Esophagus squamous epithelium (tissue), 5 donors: ENCODE measurements around the gene CTSS. TPM values are rescaled to one million over a fixed set of nuclear protein-coding genes. Genes with fewer than 3 reads are reported as not detected.
A peak's percentile ranks its signal among the peaks of the same experiment; 100 is the strongest.

Experiments used
- DNase-seq: peaks from one replicate; lab custom pipeline; 2025; lab: John Stamatoyannopoulos, UW
- H3K27ac ChIP-seq, 4 donors: fragments of 200-600 bp; sonication (generic); one replicate each; pipeline ENCODE4 v1.5.1; 2016 to 2019; ENCODE audit warnings: mild to moderate bottlenecking in 1 of 4
- H3K27me3 ChIP-seq, 4 donors: fragments of 200-600 bp; sonication (generic); 1 replicate in 3 of 4; 2 replicates in 1 of 4; pipeline versions ENCODE4 v1.5.1 to v1.6.0; 2017 to 2021; ENCODE audit warnings: antibody characterized with exemption in 1 of 4
- H3K36me3 ChIP-seq, 3 donors: fragments of 200-600 bp; sonication (generic); one replicate each; pipeline ENCODE4 v1.5.1; 2016 to 2019
- H3K4me1 ChIP-seq, 3 donors: fragments of 200-600 bp; sonication (generic); one replicate each; pipeline ENCODE4 v1.5.1; 2017 to 2019
- H3K4me3 ChIP-seq, 4 donors: fragments of 200-600 bp; sonication (generic); 1 replicate in 3 of 4; 2 replicates in 1 of 4; pipeline ENCODE4 v1.5.1; 2016 to 2019; ENCODE audit warnings: mild to moderate bottlenecking in 2 of 4, moderate library complexity in 1 of 4
- H3K9me3 ChIP-seq, 3 donors: fragments of 200-600 bp; sonication (generic); one replicate each; pipeline ENCODE4 v1.5.1; 2016 to 2019
- CTCF ChIP-seq, 6 experiments: fragments of 450-650 bp in 4 of 6; fragments of 200-600 bp in 2 of 6; sonication (generic) in 2 of 6; IDR thresholded peaks; one replicate each; pipeline ENCODE4 v1.5.1; 2016 to 2019; ENCODE audit warnings: antibody characterized with exemption in 6 of 6, mild to moderate bottlenecking in 4 of 6, moderate library complexity in 4 of 6
- POLR2A ChIP-seq, 4 donors: fragments of 450-650 bp; IDR thresholded peaks; one replicate each; pipeline ENCODE4 v1.6.1; 2017; ENCODE audit warnings: antibody characterized with exemption in 4 of 4, mild to moderate bottlenecking in 4 of 4, moderate library complexity in 3 of 4
- WGBS, 2 donors: methylation state at CpG; one replicate each; pipeline ENCODE4 v1.1.5; 2018; 5-methylcytosine and 5-hydroxymethylcytosine counted together
- intact Hi-C: fragments of 100-400 bp; cut with DNase I; formaldehyde crosslinking; loops from one replicate; pipeline ENCODE4 v1.15.0; 2022
- total RNA-seq, 4 donors: library from RNA; depleted of rRNA; stranded (reverse); fragments of >200 nt; gene quantifications; one replicate each; pipeline ENCODE4 v1.1.0, GENCODE V29; 2016
- donor health status: DM: yes; HTN: yes; CAD: no.

Gene CTSS
- total RNA-seq, 4 donors from 2014 or later, result 19.7 to 82.4 (median 48.0) TPM

- Histone ChIP-seq H3K9me3 (no peaks in the 10 kb centered on the region), H3K4me3 (peak overlapping the region; percentile 49 to 75 (median 67)), H3K36me3 (peaks cover 0 to 39% (median 8%) of the 10 kb centered on the region in 3 donors), H3K27me3 (no peaks in the 10 kb centered on the region), H3K27ac (peak overlapping the region in 3 of 4 donors; percentile 66 to 92 (median 87)), H3K4me1 (peaks cover 0 to 57% (median 11%) of the 10 kb centered on the region in 3 donors)
- TF ChIP-seq CTCF (IDR thresholded peaks at IDR 0.05), result no peak
- TF ChIP-seq POLR2A (IDR thresholded peaks at IDR 0.05), result no peak
- 4 to 25% methylated on average over 1 of the region's 1 CpG for WGBS, 2 donors
- no peak for DNase-seq
- intact Hi-C loops, result no loop called here
Measured at GRCh38 chr1:150696162-150696561, 69.4 kb downstream of the CTSS start.

GRCh38 chr1:150695561-150695960 lies 70.0 kb downstream of the CTSS start:
- peak overlapping the region in 3 of 4 donors; percentile 66 to 92 (median 87) for H3K27ac ChIP-seq
- no peak for DNase-seq
- H3K27me3 ChIP-seq, result no peaks in the 10 kb centered on the region
- no peak for TF ChIP-seq POLR2A (IDR thresholded peaks at IDR 0.05)
- TF ChIP-seq CTCF (IDR thresholded peaks at IDR 0.05), result no peak
- WGBS, 2 donors, result 31 to 42% methylated on average over 4 of the region's 4 CpGs
- no peaks in the 10 kb centered on the region for H3K9me3 ChIP-seq
- H3K4me3 ChIP-seq, result peak overlapping the region; percentile 49 to 75 (median 67)
- peaks cover 0 to 45% (median 8%) of the 10 kb centered on the region in 3 donors for H3K36me3 ChIP-seq
- H3K4me1 ChIP-seq, result peaks cover 3 to 63% (median 11%) of the 10 kb centered on the region in 3 donors
- intact Hi-C loops, result no loop called here

GRCh38 chr1:150692720-150693119 lies 72.9 kb downstream of the CTSS start:
- Histone ChIP-seq H3K9me3 (no peaks in the 10 kb centered on the region), H3K36me3 (peaks cover 0 to 67% (median 8%) of the 10 kb centered on the region in 3 donors), H3K4me3 (no peak overlapping the region), H3K27me3 (no peaks in the 10 kb centered on the region), H3K4me1 (peaks cover 4 to 65% (median 8%) of the 10 kb centered on the region in 3 donors), H3K27ac (peak overlapping the region in 3 of 4 donors; percentile 1 to 63 (median 61))
- intact Hi-C loops, result no loop called here
- 13 to 27% methylated on average over 3 of the region's 3 CpGs for WGBS, 2 donors
- DNase-seq, result no peak
- no peak for TF ChIP-seq CTCF (IDR thresholded peaks at IDR 0.05)
- TF ChIP-seq POLR2A (IDR thresholded peaks at IDR 0.05), result no peak

GRCh38 chr1:150688763-150689162 lies 76.8 kb downstream of the CTSS start:
- Histone ChIP-seq H3K4me1 (peaks cover 0 to 46% (median 4%) of the 10 kb centered on the region in 3 donors), H3K4me3 (no peak overlapping the region), H3K27me3 (no peaks in the 10 kb centered on the region), H3K27ac (no peak overlapping the region), H3K9me3 (no peaks in the 10 kb centered on the region), H3K36me3 (peaks cover 0 to 81% (median under 1%) of the 10 kb centered on the region in 3 donors)
- no peak for DNase-seq
- 79 to 89% methylated on average over 1 of the region's 1 CpG for WGBS, 2 donors
- intact Hi-C loops, result no loop called here
- TF ChIP-seq CTCF (IDR thresholded peaks at IDR 0.05), result no peak
- TF ChIP-seq POLR2A (IDR thresholded peaks at IDR 0.05), result no peak

GRCh38 chr1:150686275-150686674 lies 79.3 kb downstream of the CTSS start:
- no peak for DNase-seq
- Histone ChIP-seq H3K4me3 (no peak overlapping the region), H3K4me1 (peaks cover 0 to 27% (median 4%) of the 10 kb centered on the region in 3 donors), H3K27ac (no peak overlapping the region), H3K36me3 (peaks cover 0 to 77% (median 5%) of the 10 kb centered on the region in 3 donors), H3K27me3 (no peaks in the 10 kb centered on the region), H3K9me3 (no peaks in the 10 kb centered on the region)
- TF ChIP-seq CTCF (IDR thresholded peaks at IDR 0.05), result no peak
- TF ChIP-seq POLR2A (IDR thresholded peaks at IDR 0.05), result no peak
- WGBS, 2 donors, result 92 to 96% methylated on average over 3 of the region's 3 CpGs
- intact Hi-C loops, result no loop called here
